Subcutaneous adipose tissue (tissue), 4 donors: Measurements from ENCODE around the gene CEP131. TPM values are rescaled to one million over a fixed set of nuclear protein-coding genes. Genes with fewer than 3 reads are reported as not detected.

ENCODE experiments used
- CTCF ChIP-seq: fragments of 450-650 bp; IDR thresholded peaks from one replicate; pipeline ENCODE4 v1.5.1; 2016; ENCODE audit warnings: low read depth, mild to moderate bottlenecking, control low read depth, antibody characterized with exemption, moderate library complexity
- total RNA-seq, 4 donors: library from RNA; depleted of rRNA; stranded (reverse); fragments of >200 nt; gene quantifications; one replicate each; pipeline ENCODE4 v1.1.0, GENCODE V29; 2016

Gene CEP131
- total RNA-seq, 4 donors from 2014 or later: 1.6 to 8.1 (median 5.4) TPM

- TF ChIP-seq CTCF: no peak
Observed at GRCh38 chr17:81173052-81173761, 49.6 kb downstream of the CEP131 start.

- TF ChIP-seq CTCF: no peak
Observed at GRCh38 chr17:81171941-81172340, 50.8 kb downstream of the CEP131 start.

- TF ChIP-seq CTCF: no peak
Observed at GRCh38 chr17:81170727-81171494, 51.9 kb downstream of the CEP131 start.

GRCh38 chr17:81169870-81170309 is 52.9 kb downstream of the CEP131 start:
- no peak for TF ChIP-seq CTCF

- TF ChIP-seq CTCF: no peak
Observed at GRCh38 chr17:81167638-81168037, 55.1 kb downstream of the CEP131 start.

GRCh38 chr17:81167194-81167524 is 55.6 kb downstream of the CEP131 start:
- no peak for TF ChIP-seq CTCF

- no peak for TF ChIP-seq CTCF
Observed at GRCh38 chr17:81166033-81166492, 56.7 kb downstream of the CEP131 start, which contains the start of gene AATK. TSS of gene AATK (minus strand) at chr17:81166221. CDS start at chr17:81165992, 229 bp downstream.
